Measurements from ENCODE around the gene ZNF423.

Gene ZNF423

GRCh38 chr16:49473773-49474172, 382.1 kb downstream of the ZNF423 start:
- DNase-seq (ENCODE audit: extremely low read depth, insufficient read length), result no peak
- Histone ChIP-seq H3K36me3 (ENCODE audit: control insufficient read depth, insufficient read depth, low read length) (no peaks in the 10 kb centered on the region), H3K27me3 (replicated peaks; ENCODE audit: control insufficient read depth, insufficient read depth, low read length) (peaks cover 1% of the 10 kb centered on the region; the same call in 1 of the 2 replicates), H3K4me3 (replicated peaks; ENCODE audit: low read depth, low read length) (no peak overlapping the region)
- TF ChIP-seq CTCF (IDR thresholded peaks at IDR 0.05; ENCODE audit: insufficient read depth, low read length, poor library complexity, severe bottlenecking), result no peak

DNA sequence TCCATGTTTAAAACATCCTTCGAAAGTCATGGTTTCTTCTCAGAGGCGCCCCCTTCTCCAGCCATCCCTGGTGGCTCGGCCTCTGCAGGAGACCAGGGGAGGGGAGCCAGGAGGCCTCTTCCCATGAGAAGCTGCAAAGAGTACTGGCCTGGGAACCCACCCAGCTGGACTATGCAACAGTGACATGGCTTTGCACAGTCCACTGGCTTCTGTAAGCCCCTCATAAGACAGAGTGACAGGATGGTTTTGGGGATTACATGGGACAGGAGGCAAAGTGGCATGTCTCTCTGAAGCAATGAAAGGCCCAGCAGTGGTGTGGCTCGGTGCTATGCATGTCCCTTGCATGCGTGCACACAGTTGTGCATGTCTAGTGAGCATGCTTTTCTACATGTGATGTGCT, 382.8 kb downstream of the ZNF423 start:
- Histone ChIP-seq H3K36me3 (ENCODE audit: control insufficient read depth, insufficient read depth, low read length) (no peaks in the 10 kb centered on the region), H3K4me3 (replicated peaks; ENCODE audit: low read depth, low read length) (no peak overlapping the region), H3K27me3 (replicated peaks; ENCODE audit: control insufficient read depth, insufficient read depth, low read length) (peaks cover 1% of the 10 kb centered on the region; the same call in 1 of the 2 replicates)
- TF ChIP-seq CTCF (IDR thresholded peaks at IDR 0.05; ENCODE audit: insufficient read depth, low read length, poor library complexity, severe bottlenecking), result no peak
- no peak for DNase-seq (ENCODE audit: extremely low read depth, insufficient read length)

DNA sequence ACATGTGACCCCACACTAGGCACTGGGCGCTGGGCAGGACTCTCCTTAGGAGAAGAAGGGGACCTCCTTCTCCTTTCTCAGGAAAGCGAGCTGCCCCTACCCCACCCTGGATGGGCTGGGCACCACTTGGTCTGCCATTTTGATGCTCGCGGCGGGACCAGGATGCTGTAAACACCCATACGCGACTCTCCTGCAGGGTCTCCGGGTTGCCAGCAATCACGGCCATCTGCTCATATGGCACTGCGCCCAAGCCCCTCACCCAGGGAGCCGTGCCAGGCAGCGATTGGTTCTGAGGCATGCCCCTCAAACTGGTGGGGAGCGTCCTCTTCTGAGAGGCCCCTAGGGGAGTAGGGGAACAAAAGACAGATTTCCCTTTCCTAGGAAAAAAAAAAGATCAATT, 383.3 kb downstream of the ZNF423 start:
- no peaks in the 10 kb centered on the region for H3K36me3 ChIP-seq (ENCODE audit: control insufficient read depth, insufficient read depth, low read length)
- no peak overlapping the region for H3K4me3 ChIP-seq (replicated peaks; ENCODE audit: low read depth, low read length)
- peaks cover 1% of the 10 kb centered on the region; the same call in 1 of the 2 replicates for H3K27me3 ChIP-seq (replicated peaks; ENCODE audit: control insufficient read depth, insufficient read depth, low read length)
- no peak for TF ChIP-seq CTCF (IDR thresholded peaks at IDR 0.05; ENCODE audit: insufficient read depth, low read length, poor library complexity, severe bottlenecking)
- DNase-seq (ENCODE audit: extremely low read depth, insufficient read length), result no peak

DNA sequence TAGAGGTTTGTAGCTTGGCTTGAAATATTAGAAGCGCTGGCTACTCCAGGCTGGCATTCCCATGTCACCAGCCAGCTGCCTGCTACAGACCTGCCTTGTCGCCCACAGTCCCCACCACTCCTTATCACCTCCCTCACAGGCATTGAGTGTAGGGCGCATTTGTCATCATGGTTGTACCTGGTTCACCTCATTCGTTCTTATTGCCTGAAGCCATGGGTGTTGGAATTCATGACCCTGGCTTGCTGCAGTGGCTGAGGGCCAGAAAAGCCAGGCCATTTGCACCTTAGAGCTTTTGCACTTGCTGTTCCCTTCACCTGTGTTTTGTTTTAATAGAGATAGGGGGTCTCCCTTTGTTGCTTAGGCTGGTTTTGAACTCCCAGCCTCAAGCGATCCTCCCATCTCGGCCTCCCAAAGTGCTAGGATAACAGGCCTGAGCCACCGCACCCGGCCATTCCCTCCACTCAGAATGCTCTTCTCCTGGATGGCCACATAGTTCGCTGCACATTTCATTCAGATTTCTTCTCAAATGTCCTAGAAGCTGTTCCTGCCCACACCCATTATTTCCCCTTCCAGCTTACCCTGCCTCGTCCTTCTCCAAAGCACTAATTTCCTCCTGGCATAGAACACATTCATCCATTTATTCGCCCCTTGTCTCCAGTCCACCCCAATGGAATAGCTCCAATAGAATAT, 384.7 kb downstream of the ZNF423 start:
- Histone ChIP-seq H3K36me3 (ENCODE audit: control insufficient read depth, insufficient read depth, low read length) (no peaks in the 10 kb centered on the region), H3K4me3 (replicated peaks; ENCODE audit: low read depth, low read length) (no peak overlapping the region), H3K27me3 (replicated peaks; ENCODE audit: control insufficient read depth, insufficient read depth, low read length) (peaks cover 1% of the 10 kb centered on the region; the same call in 1 of the 2 replicates)
- no peak for DNase-seq (ENCODE audit: extremely low read depth, insufficient read length)
- TF ChIP-seq CTCF (IDR thresholded peaks at IDR 0.05; ENCODE audit: insufficient read depth, low read length, poor library complexity, severe bottlenecking), result no peak

DNA sequence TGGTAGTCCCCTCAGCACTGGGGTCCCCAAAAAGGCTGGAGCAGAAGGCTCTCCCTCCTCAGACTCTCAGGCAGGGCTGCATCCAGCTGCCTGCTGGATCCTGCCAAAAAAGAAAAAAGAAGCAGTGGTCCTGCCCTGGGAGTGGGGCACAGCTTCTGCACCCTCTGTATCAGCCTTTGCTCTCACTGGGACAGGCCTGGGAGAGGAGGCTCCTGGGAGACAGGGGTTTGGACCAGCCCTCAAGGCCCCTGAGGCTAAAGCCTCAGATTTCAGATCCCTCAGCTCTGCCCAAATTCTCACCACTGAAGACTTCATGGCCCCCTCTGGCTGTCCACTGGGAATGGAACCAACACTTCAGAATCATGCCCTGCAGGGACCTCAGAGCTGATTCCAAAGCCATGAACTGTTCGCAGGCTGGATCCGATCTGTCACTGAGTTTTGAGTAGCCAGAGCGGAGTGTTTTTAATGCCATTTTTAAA, 385.4 kb downstream of the ZNF423 start:
- no peaks in the 10 kb centered on the region for H3K36me3 ChIP-seq (ENCODE audit: control insufficient read depth, insufficient read depth, low read length)
- no peak for DNase-seq (ENCODE audit: extremely low read depth, insufficient read length)
- 0 out of 2 replicates have a peak, but pooled peaks cover 1% of the 10 kb centered on the region for H3K27me3 ChIP-seq (replicated peaks; ENCODE audit: control insufficient read depth, insufficient read depth, low read length)
- H3K4me3 ChIP-seq (replicated peaks; ENCODE audit: low read depth, low read length), result no peak overlapping the region
- TF ChIP-seq CTCF (IDR thresholded peaks at IDR 0.05; ENCODE audit: insufficient read depth, low read length, poor library complexity, severe bottlenecking), result no peak
